ENCODE data around the gene LAMTOR1.
A peak's percentile ranks its signal among the peaks of the same experiment; 100 is the strongest.

Gene LAMTOR1

GRCh38 chr11:72129381-72129780 is 26.3 kb upstream of the LAMTOR1 start:
- peaks cover 4% of the 10 kb centered on the region for H3K27me3 Mint-ChIP-seq
- H3K27ac Mint-ChIP-seq: no peak overlapping the region
- H3K36me3 Mint-ChIP-seq: peaks cover 14% of the 10 kb centered on the region
- H3K4me1 Mint-ChIP-seq (ENCODE audit: low read depth): no peaks in the 10 kb centered on the region
- peaks cover 18% of the 10 kb centered on the region for H3K9me3 Mint-ChIP-seq (ENCODE audit: low read depth)
- no peak overlapping the region for H3K4me3 Mint-ChIP-seq

DNA sequence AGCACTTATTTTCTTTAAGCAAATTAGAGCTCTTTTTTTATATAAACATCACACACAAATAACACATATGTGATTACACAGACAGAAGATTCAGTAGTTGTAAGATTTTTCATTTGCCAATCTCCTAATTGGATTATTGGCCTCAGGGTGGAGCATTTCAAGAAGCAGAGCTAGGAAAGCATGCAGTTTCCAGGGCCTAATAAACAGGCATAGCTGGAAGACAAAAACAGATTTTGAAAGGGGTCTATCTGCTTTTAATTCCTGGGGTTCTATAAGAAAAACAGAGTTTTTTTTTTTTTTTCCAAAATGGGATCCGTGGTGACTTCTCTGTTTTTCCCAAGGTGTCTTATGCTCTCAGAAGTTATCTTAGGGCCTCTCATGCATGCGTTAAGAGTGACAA is 24.8 kb upstream of the LAMTOR1 start:
- Mint-ChIP-seq H3K36me3 (peaks cover 14% of the 10 kb centered on the region), H3K9me3 (ENCODE audit: low read depth) (peaks cover 18% of the 10 kb centered on the region), H3K4me3 (no peak overlapping the region)

GRCh38 chr11:72125956-72126355 is 22.9 kb upstream of the LAMTOR1 start:
- no peak overlapping the region for H3K27ac Mint-ChIP-seq
- H3K36me3 Mint-ChIP-seq: peaks cover 14% of the 10 kb centered on the region
- H3K4me1 Mint-ChIP-seq (ENCODE audit: low read depth): no peaks in the 10 kb centered on the region
- no peak overlapping the region for H3K4me3 Mint-ChIP-seq
- H3K27me3 Mint-ChIP-seq: peaks cover 1% of the 10 kb centered on the region
- peaks cover 18% of the 10 kb centered on the region for H3K9me3 Mint-ChIP-seq (ENCODE audit: low read depth)

More for the DNA sequence above, 24.8 kb upstream of the LAMTOR1 start:
- Mint-ChIP-seq H3K27me3 (peaks cover 4% of the 10 kb centered on the region), H3K27ac (no peak overlapping the region), H3K4me1 (ENCODE audit: low read depth) (no peaks in the 10 kb centered on the region)

DNA sequence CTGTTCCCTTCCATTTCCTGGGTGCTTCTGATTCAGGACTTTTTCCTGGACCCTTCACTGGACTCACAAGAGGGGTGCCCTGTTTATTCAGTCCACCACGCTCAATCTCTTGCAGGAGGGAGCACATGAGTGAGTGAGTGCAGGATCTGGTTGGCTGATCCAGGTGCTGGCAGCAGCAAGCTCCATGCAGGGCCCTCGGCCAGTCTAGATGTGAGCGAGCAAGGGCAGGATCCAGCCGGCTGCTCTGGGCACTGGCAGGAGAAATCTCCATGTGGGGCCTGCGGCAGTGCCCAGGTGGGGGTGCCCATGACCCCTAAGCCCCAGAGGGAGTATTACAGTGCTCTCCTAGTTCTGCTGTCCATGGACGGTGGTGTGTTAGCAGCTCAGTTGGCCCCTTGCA is 20.9 kb upstream of the LAMTOR1 start:
- Mint-ChIP-seq H3K27ac (no peak overlapping the region), H3K4me3 (no peak overlapping the region), H3K4me1 (ENCODE audit: low read depth) (no peaks in the 10 kb centered on the region), H3K36me3 (peaks cover 9% of the 10 kb centered on the region), H3K9me3 (ENCODE audit: low read depth) (peaks cover 16% of the 10 kb centered on the region), H3K27me3 (peaks cover 1% of the 10 kb centered on the region)

- no peak overlapping the region for H3K27ac Mint-ChIP-seq
- no peak overlapping the region for H3K4me3 Mint-ChIP-seq
- H3K4me1 Mint-ChIP-seq (ENCODE audit: low read depth): no peaks in the 10 kb centered on the region
- H3K9me3 Mint-ChIP-seq (ENCODE audit: low read depth): peaks cover 9% of the 10 kb centered on the region
- peaks cover 3% of the 10 kb centered on the region for H3K36me3 Mint-ChIP-seq
- no peaks in the 10 kb centered on the region for H3K27me3 Mint-ChIP-seq
These were observed 20.1 kb upstream of the LAMTOR1 start for GRCh38 chr11:72123117-72123653.

GRCh38 chr11:72122607-72123006 is 19.5 kb upstream of the LAMTOR1 start:
- Mint-ChIP-seq H3K4me1 (ENCODE audit: low read depth) (no peaks in the 10 kb centered on the region), H3K27me3 (no peaks in the 10 kb centered on the region), H3K9me3 (ENCODE audit: low read depth) (peaks cover 3% of the 10 kb centered on the region), H3K4me3 (no peak overlapping the region), H3K27ac (no peak overlapping the region), H3K36me3 (no peaks in the 10 kb centered on the region)

- Mint-ChIP-seq H3K27ac (no peak overlapping the region), H3K4me1 (ENCODE audit: low read depth) (no peaks in the 10 kb centered on the region), H3K9me3 (ENCODE audit: low read depth) (no peaks in the 10 kb centered on the region), H3K36me3 (no peaks in the 10 kb centered on the region), H3K4me3 (no peak overlapping the region), H3K27me3 (no peaks in the 10 kb centered on the region)
These were observed 17.8 kb upstream of the LAMTOR1 start for GRCh38 chr11:72120930-72121329.

GRCh38 chr11:72119198-72119597 is 16.1 kb upstream of the LAMTOR1 start:
- Mint-ChIP-seq H3K27ac (no peak overlapping the region), H3K9me3 (ENCODE audit: low read depth) (no peaks in the 10 kb centered on the region), H3K4me3 (no peak overlapping the region), H3K4me1 (ENCODE audit: low read depth) (no peaks in the 10 kb centered on the region), H3K27me3 (no peaks in the 10 kb centered on the region), H3K36me3 (no peaks in the 10 kb centered on the region)

GRCh38 chr11:72116019-72116755 is 13.1 kb upstream of the LAMTOR1 start:
- Mint-ChIP-seq H3K27ac (no peak overlapping the region), H3K27me3 (no peaks in the 10 kb centered on the region)

GRCh38 chr11:72114570-72114969 is 11.5 kb upstream of the LAMTOR1 start:
- Mint-ChIP-seq H3K4me3 (no peak overlapping the region), H3K27me3 (no peaks in the 10 kb centered on the region), H3K36me3 (peaks cover 4% of the 10 kb centered on the region), H3K9me3 (ENCODE audit: low read depth) (no peaks in the 10 kb centered on the region), H3K4me1 (ENCODE audit: low read depth) (peaks cover 18% of the 10 kb centered on the region), H3K27ac (peak overlapping the region; percentile 2)

More at GRCh38 chr11:72116019-72116755, 13.1 kb upstream of the LAMTOR1 start:
- Mint-ChIP-seq H3K4me3 (no peak overlapping the region), H3K9me3 (ENCODE audit: low read depth) (no peaks in the 10 kb centered on the region), H3K36me3 (no peaks in the 10 kb centered on the region), H3K4me1 (ENCODE audit: low read depth) (peaks cover 16% of the 10 kb centered on the region)

DNA sequence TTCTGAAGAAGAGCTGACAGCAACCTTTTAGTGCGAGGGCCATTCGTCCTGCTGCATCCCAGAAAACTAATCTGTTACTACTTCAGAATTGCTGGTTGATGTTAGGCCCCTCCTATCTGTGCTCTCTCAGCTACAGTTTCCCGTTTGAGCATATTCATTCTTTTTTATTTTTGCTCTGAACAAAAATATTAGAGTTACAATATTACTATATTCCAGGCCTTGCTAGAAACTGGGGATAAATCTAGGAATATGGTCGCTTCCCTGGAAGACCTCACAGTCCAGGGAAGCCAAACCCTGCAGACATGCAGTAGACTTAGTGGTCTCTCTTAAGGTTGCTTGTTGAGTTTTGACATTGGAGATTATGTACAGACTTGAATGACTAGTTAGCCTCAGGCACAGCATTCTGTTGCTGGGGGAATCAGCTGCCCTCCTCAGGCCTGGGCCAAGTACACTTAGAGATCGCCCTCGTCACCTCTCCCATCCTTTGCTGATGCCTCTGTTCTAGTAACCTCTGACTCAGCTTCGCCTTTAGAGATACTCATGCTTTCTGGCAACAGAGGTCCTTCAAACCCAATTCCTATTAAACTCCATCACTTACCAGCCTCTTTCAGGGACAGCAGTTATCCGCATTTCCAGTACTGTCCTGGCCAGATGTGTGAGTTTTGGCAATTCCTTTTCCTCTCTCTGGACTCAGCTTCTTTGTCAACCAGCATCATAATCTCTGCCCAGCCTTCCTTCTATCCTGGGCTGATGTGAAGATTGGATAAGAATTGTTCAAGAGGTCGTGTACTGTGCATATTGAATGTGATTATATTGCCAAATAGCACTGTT is 10.1 kb upstream of the LAMTOR1 start:
- Mint-ChIP-seq H3K36me3 (peaks cover 4% of the 10 kb centered on the region), H3K27me3 (no peaks in the 10 kb centered on the region), H3K4me3 (peak overlapping the region; percentile 95), H3K4me1 (ENCODE audit: low read depth) (peaks cover 18% of the 10 kb centered on the region), H3K9me3 (ENCODE audit: low read depth) (no peaks in the 10 kb centered on the region), H3K27ac (peak overlapping the region; percentile 99)

- no peaks in the 10 kb centered on the region for H3K9me3 Mint-ChIP-seq (ENCODE audit: low read depth)
- peaks cover 18% of the 10 kb centered on the region for H3K4me1 Mint-ChIP-seq (ENCODE audit: low read depth)
- H3K27ac Mint-ChIP-seq: peak within 1 kb of the TSS; percentile 99
- H3K27me3 Mint-ChIP-seq: no peaks in the 10 kb centered on the region
- H3K36me3 Mint-ChIP-seq: peaks cover 6% of the 10 kb centered on the region
- peak within 1 kb of the TSS; percentile 95 for H3K4me3 Mint-ChIP-seq
These were observed 9.3 kb upstream of the LAMTOR1 start, which contains the start of gene ANAPC15 for GRCh38 chr11:72112143-72112977. TSS of gene ANAPC15 (minus strand) at chr11:72112695. CDS start at chr11:72111276, 1,419 bp downstream.

GRCh38 chr11:72111300-72112142 is 8.4 kb upstream of the LAMTOR1 start:
- Mint-ChIP-seq H3K4me1 (ENCODE audit: low read depth) (peaks cover 18% of the 10 kb centered on the region), H3K36me3 (peaks cover 10% of the 10 kb centered on the region), H3K27ac (peak overlapping the region; percentile 99), H3K27me3 (no peaks in the 10 kb centered on the region), H3K9me3 (ENCODE audit: low read depth) (no peaks in the 10 kb centered on the region), H3K4me3 (peak overlapping the region; percentile 95)

DNA sequence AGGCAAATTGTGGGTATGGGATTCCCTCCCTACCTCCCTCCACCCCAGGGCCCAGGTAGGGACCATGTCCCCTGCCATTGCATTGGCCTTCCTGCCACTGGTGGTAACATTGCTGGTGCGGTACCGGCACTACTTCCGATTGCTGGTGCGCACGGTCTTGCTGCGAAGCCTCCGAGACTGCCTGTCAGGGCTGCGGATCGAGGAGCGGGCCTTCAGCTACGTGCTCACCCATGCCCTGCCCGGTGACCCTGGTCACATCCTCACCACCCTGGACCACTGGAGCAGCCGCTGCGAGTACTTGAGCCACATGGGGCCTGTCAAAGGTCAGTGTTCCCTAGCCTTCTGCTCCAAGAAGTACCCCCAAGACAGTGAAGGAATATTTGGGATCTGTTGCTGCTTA is 2.8 kb upstream of the LAMTOR1 start, which contains the start of gene TOMT:
TOMT (plus strand) TSS at position 37 of the 400 bp plus-strand sequence; CDS start at position 65, 28 bp downstream.
- no peak within 1 kb of the TSS for H3K27ac Mint-ChIP-seq

More for the DNA sequence above, 2.8 kb upstream of the LAMTOR1 start, which contains the start of gene TOMT:
- H3K4me1 Mint-ChIP-seq (ENCODE audit: low read depth): peaks cover 31% of the 10 kb centered on the region
- H3K9me3 Mint-ChIP-seq (ENCODE audit: low read depth): no peaks in the 10 kb centered on the region
- no peaks in the 10 kb centered on the region for H3K27me3 Mint-ChIP-seq
- peaks cover 10% of the 10 kb centered on the region for H3K36me3 Mint-ChIP-seq
- H3K4me3 Mint-ChIP-seq: no peak within 1 kb of the TSS
